ENCODE measurements around the gene ITIH6. TPM values are rescaled to one million over a fixed set of nuclear protein-coding genes. Genes with fewer than 3 reads are reported as not detected.

Gene ITIH6
- total RNA-seq, 1 experiment from 2014 or later = not detected

GRCh38 chrX:54826598-54826997, 28.5 kb upstream of the ITIH6 start:
- Histone ChIP-seq H3K79me2 (ENCODE audit: low read length) (no peaks in the 10 kb centered on the region), H3K27me3 (ENCODE audit: low read length) (no peaks in the 10 kb centered on the region), H4K20me1 (ENCODE audit: low read length) (no peaks in the 10 kb centered on the region), H3K4me2 (ENCODE audit: low read length) (no peak overlapping the region), H2AFZ (ENCODE audit: low read length) (no peak overlapping the region), H3K36me3 (ENCODE audit: low read depth, low read length) (no peaks in the 10 kb centered on the region), H3K4me1 (ENCODE audit: insufficient read depth, low read length) (peaks cover 9% of the 10 kb centered on the region), H3K27ac (ENCODE audit: low read length) (no peak overlapping the region), H3F3A (ENCODE audit: low read length, unreplicated experiment) (no peaks in the 10 kb centered on the region), H3K4me3 (ENCODE audit: low read length) (no peak overlapping the region), H3K9ac (ENCODE audit: low read length) (no peak overlapping the region), H3K9me2 (replicated peaks; ENCODE audit: low read length) (no peaks in the 10 kb centered on the region), H3K9me3 (ENCODE audit: low read length) (no peaks in the 10 kb centered on the region)
- ATAC-seq (no peak), DNase-seq (no peak)
- no peak for TF ChIP-seq EZH2phosphoT487 (IDR thresholded peaks at IDR 0.05; ENCODE audit: borderline replicate concordance, low read length)
- no peak for TF ChIP-seq EZH2 (IDR thresholded peaks at IDR 0.05; ENCODE audit: low read length, unreplicated experiment)
- TF ChIP-seq, protein P1, sequence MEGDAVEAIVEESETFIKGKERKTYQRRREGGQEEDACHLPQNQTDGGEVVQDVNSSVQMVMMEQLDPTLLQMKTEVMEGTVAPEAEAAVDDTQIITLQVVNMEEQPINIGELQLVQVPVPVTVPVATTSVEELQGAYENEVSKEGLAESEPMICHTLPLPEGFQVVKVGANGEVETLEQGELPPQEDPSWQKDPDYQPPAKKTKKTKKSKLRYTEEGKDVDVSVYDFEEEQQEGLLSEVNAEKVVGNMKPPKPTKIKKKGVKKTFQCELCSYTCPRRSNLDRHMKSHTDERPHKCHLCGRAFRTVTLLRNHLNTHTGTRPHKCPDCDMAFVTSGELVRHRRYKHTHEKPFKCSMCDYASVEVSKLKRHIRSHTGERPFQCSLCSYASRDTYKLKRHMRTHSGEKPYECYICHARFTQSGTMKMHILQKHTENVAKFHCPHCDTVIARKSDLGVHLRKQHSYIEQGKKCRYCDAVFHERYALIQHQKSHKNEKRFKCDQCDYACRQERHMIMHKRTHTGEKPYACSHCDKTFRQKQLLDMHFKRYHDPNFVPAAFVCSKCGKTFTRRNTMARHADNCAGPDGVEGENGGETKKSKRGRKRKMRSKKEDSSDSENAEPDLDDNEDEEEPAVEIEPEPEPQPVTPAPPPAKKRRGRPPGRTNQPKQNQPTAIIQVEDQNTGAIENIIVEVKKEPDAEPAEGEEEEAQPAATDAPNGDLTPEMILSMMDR (conservative IDR thresholded peaks at IDR 0.05; ENCODE audit: low read depth, low read length) = no peak
- ChIA-PET POLR2A (ENCODE audit: unreplicated experiment) (no interaction called here), CTCF (no interaction called here)
- BruUV-seq (replicated peaks) = no TSS peak
- intact Hi-C loops (cut with micrococcal nuclease) = no loop called here

DNA sequence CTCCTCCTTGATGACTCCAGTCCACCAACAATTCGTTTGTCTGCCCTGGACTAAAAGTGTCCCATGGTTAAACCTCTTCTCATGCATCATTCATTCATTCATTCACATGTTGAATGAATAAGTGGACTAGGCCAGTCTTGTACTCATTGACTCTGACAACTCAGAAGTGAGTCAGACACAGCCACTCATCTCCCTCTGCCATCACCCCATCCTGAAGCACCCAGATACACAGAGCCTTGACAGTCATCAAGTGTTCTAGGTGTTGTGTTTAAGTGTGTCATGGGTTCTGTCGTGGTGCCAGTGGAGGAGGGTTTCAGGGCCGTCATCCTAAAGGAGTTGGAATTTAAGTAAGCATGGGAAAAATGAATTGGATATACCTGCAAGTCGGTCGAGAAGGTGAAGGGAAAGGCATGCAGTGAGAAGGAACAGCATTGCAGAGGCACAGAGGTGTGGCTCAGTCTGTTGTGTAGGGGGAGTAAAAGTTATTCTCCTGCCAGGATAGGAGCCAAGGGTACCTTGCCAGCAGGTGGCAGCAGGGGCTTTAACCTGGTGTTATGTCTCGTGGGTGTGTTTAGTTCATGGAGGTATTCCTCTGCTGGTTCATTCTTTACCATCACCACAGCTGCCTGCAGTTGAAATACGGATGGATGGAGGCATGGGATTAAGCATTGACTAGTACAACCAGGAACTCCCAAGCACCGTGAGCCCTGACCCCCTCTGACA, 27.8 kb upstream of the ITIH6 start:
- DNase-seq = peak; percentile 41

More for the DNA sequence above, 27.8 kb upstream of the ITIH6 start:
- ChIA-PET POLR2A (ENCODE audit: unreplicated experiment) (no interaction called here), CTCF (no interaction called here)
- Histone ChIP-seq H3K4me2 (ENCODE audit: low read length) (no peak overlapping the region), H2AFZ (ENCODE audit: low read length) (no peak overlapping the region), H4K20me1 (ENCODE audit: low read length) (no peaks in the 10 kb centered on the region), H3K36me3 (ENCODE audit: low read depth, low read length) (no peaks in the 10 kb centered on the region), H3K4me1 (ENCODE audit: insufficient read depth, low read length) (peaks cover 9% of the 10 kb centered on the region), H3K4me3 (ENCODE audit: low read length) (no peak overlapping the region), H3K9me3 (ENCODE audit: low read length) (no peaks in the 10 kb centered on the region), H3K79me2 (ENCODE audit: low read length) (no peaks in the 10 kb centered on the region), H3K9me2 (replicated peaks; ENCODE audit: low read length) (no peaks in the 10 kb centered on the region), H3K27ac (ENCODE audit: low read length) (peak overlapping the region; percentile 36; the same call in 1 of the 2 replicates), H3K9ac (ENCODE audit: low read length) (no peak overlapping the region), H3K27me3 (ENCODE audit: low read length) (no peaks in the 10 kb centered on the region), H3F3A (ENCODE audit: low read length, unreplicated experiment) (no peaks in the 10 kb centered on the region)
- ATAC-seq = peak; percentile 13; the same call in 1 of the 2 replicates
- intact Hi-C loops (cut with micrococcal nuclease) = no loop called here
- TF ChIP-seq EZH2phosphoT487 (IDR thresholded peaks at IDR 0.05; ENCODE audit: borderline replicate concordance, low read length) = no peak
- TF ChIP-seq, protein P1 (conservative IDR thresholded peaks at IDR 0.05; ENCODE audit: low read depth, low read length) = peak; percentile 34
- TF ChIP-seq EZH2 (IDR thresholded peaks at IDR 0.05; ENCODE audit: low read length, unreplicated experiment) = no peak
- no TSS peak for BruUV-seq (replicated peaks)
